Calu3 (cell line): ENCODE data around the gene PLEKHJ1. TPM values are rescaled to one million over a fixed set of nuclear protein-coding genes. Genes with fewer than 3 reads are reported as not detected.

Source experiments
- BruUV-seq: library from RNA; stranded (reverse); fragments of 400-500 nt; replicated peaks from 2 replicates; lab custom pipeline; 2021; lab: Mats Ljungman, UMichigan
- CTCF ChIA-PET: fragments of 300-600 bp; sonication (Branson Sonifier 250); formaldehyde crosslinking; loops from one replicate; lab custom pipeline; 2022; ENCODE audit warnings: antibody characterized with exemption; lab: Charles Lee
- DNase-seq: peaks from one replicate; pipeline ENCODE4 v3.0.0; 2022
- H3K27ac Mint-ChIP-seq: one replicate; pipeline ENCODE4 v1.8.0; 2022; ENCODE audit warnings: mixed read lengths; ENCODE audit not compliant: unreplicated experiment
- H3K27me3 Mint-ChIP-seq: one replicate; pipeline ENCODE4 v1.8.0; 2022; ENCODE audit warnings: mixed read lengths; ENCODE audit not compliant: unreplicated experiment
- H3K36me3 Mint-ChIP-seq: one replicate; pipeline ENCODE4 v1.8.0; 2022; ENCODE audit warnings: mild to moderate bottlenecking, moderate library complexity, mixed read lengths; ENCODE audit not compliant: insufficient read depth, unreplicated experiment
- H3K4me1 Mint-ChIP-seq: one replicate; pipeline ENCODE4 v1.8.0; 2022; ENCODE audit warnings: mild to moderate bottlenecking, low read depth, mixed read lengths; ENCODE audit not compliant: unreplicated experiment
- H3K4me3 Mint-ChIP-seq: one replicate; pipeline ENCODE4 v1.8.0; 2022; ENCODE audit warnings: mild to moderate bottlenecking, low read depth, moderate library complexity, mixed read lengths; ENCODE audit not compliant: unreplicated experiment
- H3K9me3 Mint-ChIP-seq: one replicate; pipeline ENCODE4 v1.8.0; 2022; ENCODE audit warnings: low read depth, mixed read lengths; ENCODE audit not compliant: unreplicated experiment
- CTCF ChIP-seq: fragments of 200-600 bp; IDR thresholded peaks from one replicate; pipeline ENCODE4 v1.8.0; 2022; ENCODE audit warnings: antibody characterized with exemption; ENCODE audit not compliant: unreplicated experiment
- intact Hi-C: fragments of 100-400 bp; cut with micrococcal nuclease; formaldehyde crosslinking; loops from one replicate; pipeline ENCODE4 v1.10.0; 2022; ENCODE audit not compliant: unreplicated experiment
- total RNA-seq: library from RNA; stranded (reverse); gene quantifications from 2 replicates; pipeline ENCODE4 v1.2.3, GENCODE V29; 2022

The PLEKHJ1 gene
- total RNA-seq, 1 experiment from 2014 or later = 38.7 TPM

GRCh38 chr19:2239173-2239572 is 3.0 kb upstream of the PLEKHJ1 start:
- peaks cover 36% of the 10 kb centered on the region for H3K4me1 Mint-ChIP-seq
- intact Hi-C loops = loop anchor here (5.0 to 10.0 kb wide), 2 partner anchors 33 to 84 kb away; partner anchors contain the start of gene AP3D1
- TF ChIP-seq CTCF = no peak
- no peaks in the 10 kb centered on the region for H3K27me3 Mint-ChIP-seq
- peaks cover 65% of the 10 kb centered on the region for H3K36me3 Mint-ChIP-seq
- H3K4me3 Mint-ChIP-seq = peak overlapping the region; percentile 78
- no TSS peak for BruUV-seq
- H3K9me3 Mint-ChIP-seq = no peaks in the 10 kb centered on the region
- peak overlapping the region; percentile 77 for H3K27ac Mint-ChIP-seq
- CTCF ChIA-PET = interaction anchor here (0.6 to 1.2 kb wide), 3 partner anchors 15 to 70 kb away, joined by 3 to 8 read pairs (median 4); no protein-coding TSS in a partner anchor
- no peak for DNase-seq

DNA sequence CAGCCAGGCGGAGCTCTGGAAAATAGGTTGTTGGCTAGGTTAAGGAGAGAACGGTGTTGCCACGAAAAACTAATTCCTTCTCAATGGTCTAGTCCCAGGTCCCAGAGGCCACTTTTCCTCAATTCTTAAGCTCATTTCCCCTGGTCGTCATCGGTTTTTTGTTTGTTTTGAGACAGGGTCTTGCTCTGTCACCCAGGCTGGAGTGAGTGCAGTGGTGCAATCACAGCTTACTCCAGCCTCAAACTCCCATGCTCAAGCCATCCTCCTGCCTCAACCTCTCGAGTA is 1.7 kb upstream of the PLEKHJ1 start:
- H3K4me1 Mint-ChIP-seq = peaks cover 36% of the 10 kb centered on the region
- no peaks in the 10 kb centered on the region for H3K27me3 Mint-ChIP-seq
- peaks cover 70% of the 10 kb centered on the region for H3K36me3 Mint-ChIP-seq
- TF ChIP-seq CTCF = no peak
- peak overlapping the region; percentile 78 for H3K4me3 Mint-ChIP-seq
- no peak for DNase-seq
- H3K27ac Mint-ChIP-seq = peak overlapping the region; percentile 73
- H3K9me3 Mint-ChIP-seq = no peaks in the 10 kb centered on the region
- intact Hi-C loops = loop anchor here (5.0 to 10.0 kb wide), 2 partner anchors 34 to 83 kb away; partner anchors contain the start of gene AP3D1
- CTCF ChIA-PET = interaction anchor here (1.1 kb wide), 1 partner anchor 82 kb away, joined by 3 read pairs; no protein-coding TSS in a partner anchor
- no TSS peak for BruUV-seq

DNA sequence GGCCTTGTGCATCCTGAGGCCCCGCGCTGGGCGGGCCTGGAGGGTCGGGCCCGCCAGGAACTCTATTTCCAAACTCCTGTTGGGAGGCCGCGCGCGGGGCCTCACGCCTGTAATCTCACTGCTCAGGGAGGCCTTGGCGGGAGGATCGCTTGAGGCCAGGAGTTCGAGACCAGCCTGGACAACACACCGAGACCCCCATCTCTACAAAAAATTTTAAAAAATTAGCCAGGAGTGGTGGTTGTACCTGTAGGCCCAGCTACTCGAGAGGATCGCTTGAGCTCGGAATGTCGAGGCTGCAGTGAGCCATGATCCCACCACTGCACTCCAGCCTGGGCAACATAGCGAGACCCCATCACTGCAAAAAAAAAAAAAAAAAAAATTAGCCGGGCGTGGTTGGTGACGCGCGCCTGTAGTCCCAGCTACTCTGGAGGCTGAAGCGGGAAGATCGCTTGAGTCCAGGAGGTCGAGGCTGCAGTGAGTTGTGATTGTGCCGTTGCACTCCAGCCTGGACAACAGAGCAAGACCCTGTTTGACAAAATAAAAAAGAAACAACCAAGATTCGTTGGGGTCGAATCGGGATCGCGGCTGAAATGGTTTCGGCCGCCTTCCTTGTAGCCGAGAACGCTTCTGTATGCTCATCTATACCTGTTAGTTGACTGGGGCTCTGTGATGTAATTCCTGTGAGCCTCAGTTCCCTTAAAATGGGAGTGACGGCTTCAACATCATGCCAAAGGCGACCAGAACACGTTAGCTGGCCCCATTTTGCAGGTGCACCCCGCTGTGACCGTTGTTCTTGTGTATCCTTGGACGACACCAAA is 1.1 kb upstream of the PLEKHJ1 start:
- H3K27ac Mint-ChIP-seq = peak overlapping the region; percentile 90
- CTCF ChIA-PET = interaction anchor here (1.1 kb wide), 1 partner anchor 81 kb away, joined by 3 read pairs; no protein-coding TSS in a partner anchor
- H3K27me3 Mint-ChIP-seq = no peaks in the 10 kb centered on the region
- H3K4me1 Mint-ChIP-seq = peaks cover 36% of the 10 kb centered on the region
- H3K9me3 Mint-ChIP-seq = no peaks in the 10 kb centered on the region
- DNase-seq = no peak
- intact Hi-C loops = loop anchor here (5.0 to 10.0 kb wide), 2 partner anchors 35 to 82 kb away; partner anchors contain the start of gene AP3D1
- TSS peak; percentile 49 for BruUV-seq
- peak overlapping the region; percentile 78 for H3K4me3 Mint-ChIP-seq
- peaks cover 69% of the 10 kb centered on the region for H3K36me3 Mint-ChIP-seq
- no peak for TF ChIP-seq CTCF

DNA sequence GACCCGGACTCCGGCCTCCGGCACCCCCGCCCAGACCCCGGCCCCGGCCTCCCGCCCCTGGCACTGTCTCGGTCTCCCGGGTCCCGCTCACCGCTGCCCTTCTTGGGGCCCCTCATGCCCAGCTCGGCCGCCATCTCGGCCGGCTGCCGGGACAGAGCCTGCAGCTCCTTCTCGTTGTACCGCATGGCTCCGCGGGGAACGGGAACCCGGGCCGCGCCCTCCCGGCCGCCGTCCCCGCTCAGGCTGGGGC is 140 bp downstream of the PLEKHJ1 start:
- Mint-ChIP-seq H3K4me1 (peaks cover 29% of the 10 kb centered on the region), H3K4me3 (peak overlapping the region; percentile 78), H3K36me3 (peaks cover 78% of the 10 kb centered on the region), H3K27ac (peak overlapping the region; percentile 90), H3K9me3 (no peaks in the 10 kb centered on the region), H3K27me3 (no peaks in the 10 kb centered on the region)
- no TSS peak for BruUV-seq
- CTCF ChIA-PET = interaction anchor here (0.8 to 1.1 kb wide), 3 partner anchors 26 to 80 kb away, joined by 4 to 6 read pairs (median 4); no protein-coding TSS in a partner anchor
- TF ChIP-seq CTCF = no peak
- DNase-seq = no peak
- intact Hi-C loops = loop anchor here (5.0 to 10.0 kb wide), 2 partner anchors 36 to 81 kb away; partner anchors contain the start of gene AP3D1
